NCI-H2196 (cell line): Measurements from ENCODE around the gene GVQW3.
"Not testable (repeated sequence)": the region's sequence is repeated elsewhere in the genome, so short reads cannot be mapped to it uniquely, and the experiment has no call there.

ENCODE experiments used
- DNase-seq: peaks from one replicate; lab custom pipeline; 2025; ENCODE audit not compliant: unreplicated experiment; lab: John Stamatoyannopoulos, UW

The GVQW3 gene

DNA sequence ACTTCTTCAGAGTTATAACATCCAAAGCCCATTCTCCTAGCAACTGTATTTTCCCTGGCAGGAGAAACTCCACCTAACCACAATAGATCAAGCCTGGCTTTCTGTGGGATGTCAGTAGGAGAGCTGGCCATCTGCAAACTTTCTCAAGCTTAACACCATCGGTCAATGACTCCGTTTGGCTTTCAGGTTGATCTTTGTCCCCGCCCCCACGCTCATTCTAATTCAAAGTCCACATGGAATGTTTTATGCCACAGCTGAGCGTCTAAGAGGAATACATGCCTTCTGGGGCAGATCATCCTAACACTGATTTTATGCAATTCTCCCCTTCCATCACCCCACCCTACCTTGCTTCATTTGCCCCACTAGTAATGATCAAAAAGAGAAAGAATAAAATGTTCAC is 4.8 kb downstream of the GVQW3 start:
- no peak for DNase-seq

DNA sequence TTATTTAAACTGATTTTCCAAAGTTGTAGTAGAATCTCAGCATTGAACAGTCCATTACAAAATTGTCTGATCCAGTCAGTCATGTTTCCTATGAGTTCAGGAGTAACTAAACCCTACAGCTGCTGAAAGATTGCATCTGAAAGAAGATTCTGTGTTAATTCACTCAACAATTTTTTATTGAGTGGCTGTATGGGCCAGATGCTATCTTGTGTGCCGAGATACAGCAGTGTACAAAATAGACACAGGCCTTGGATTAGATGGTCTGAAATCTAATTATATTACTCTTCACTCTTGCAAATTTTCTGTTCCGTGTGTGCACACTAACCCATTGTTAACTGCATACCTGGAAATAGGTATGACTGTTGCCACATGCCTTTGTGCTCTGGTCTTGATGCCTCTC is 7.3 kb downstream of the GVQW3 start:
- no peak for DNase-seq

DNA sequence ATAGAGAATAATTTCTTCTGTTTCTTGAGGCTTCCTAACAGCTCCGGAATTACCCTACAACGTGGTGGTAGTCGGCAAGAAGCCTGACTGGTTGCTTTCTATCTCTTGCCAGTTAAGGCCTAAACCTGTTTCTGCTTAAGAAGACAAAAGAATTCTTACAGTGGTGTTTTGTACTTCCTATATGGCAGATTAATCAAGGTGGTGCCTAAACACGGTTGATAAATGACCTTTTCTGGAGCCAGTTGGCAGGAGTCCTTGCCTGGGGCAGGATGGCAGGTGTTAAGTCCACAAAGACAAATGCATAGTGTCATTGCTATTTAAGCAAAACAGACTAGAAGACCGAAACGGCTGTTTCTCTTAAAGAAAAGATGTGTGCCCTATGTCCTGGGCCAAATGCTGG is 9.9 kb downstream of the GVQW3 start:
- peak; percentile 50 for DNase-seq

DNA sequence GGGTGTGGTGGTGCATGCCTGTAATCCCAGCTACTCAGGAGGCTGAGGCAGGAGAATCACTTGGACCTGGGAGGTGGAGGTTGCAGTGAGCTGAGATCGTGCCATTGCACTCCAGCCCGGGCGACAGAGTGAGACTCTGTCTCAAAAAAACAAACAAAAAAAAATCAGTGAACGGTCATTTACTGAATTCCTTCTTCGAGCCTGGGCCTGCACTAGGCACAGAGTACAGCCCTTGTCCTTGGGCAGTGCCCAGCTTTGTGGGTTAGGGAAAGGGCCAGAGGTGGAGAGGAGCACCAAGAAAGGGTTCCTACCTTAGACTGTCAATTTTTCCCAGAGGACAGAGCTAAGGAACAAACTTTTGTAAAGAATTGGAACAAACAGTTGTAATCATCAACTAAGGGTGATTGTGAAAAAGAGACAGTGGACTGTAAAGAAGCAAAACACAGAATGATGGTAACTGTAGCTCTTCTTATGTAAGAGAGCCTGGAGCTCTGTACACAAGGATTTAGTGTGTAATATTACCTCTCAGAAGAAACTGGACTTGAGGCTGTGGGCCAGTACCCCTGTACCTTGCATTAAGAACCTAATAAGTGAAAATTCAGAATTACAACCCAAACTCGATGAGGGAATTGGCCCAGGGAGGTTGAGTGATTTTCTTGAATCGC is 10.8 kb downstream of the GVQW3 start:
- no peak for DNase-seq

DNA sequence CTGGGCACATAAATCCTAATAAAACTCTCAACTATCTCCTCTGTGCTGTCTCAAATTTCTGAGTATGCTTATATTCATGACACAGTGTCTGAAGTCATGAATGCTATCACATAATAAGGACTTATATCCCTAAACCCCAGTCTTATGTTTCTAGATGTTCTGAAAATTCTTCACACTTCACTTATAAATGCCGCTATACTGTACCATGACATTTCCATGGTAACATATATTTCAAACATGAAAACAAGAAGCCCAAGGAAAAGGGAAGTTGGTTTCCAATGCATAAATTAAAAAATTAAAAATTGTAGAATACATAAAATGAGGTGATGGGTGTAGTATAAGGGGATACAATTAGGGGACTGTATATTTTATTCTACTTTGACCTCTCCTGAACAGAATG is 11.7 kb downstream of the GVQW3 start:
- DNase-seq = no peak

DNA sequence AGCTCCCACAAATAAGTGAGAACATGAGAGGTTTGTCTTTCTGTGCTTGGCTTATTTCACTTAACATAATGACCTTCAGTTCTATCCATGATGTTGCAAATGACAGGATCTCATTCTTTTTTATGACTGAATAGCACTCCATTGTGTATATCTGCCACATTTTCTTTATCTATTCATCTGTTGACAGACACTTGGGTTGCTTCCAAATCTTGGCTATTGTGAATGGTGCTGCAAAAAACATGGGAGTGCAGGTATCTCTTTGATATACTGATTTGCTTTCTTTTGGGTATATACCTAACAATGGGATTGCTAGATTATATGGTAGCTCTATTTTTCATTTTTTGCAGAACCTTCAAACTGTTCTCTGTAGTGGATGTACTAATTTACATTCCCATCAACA is 13.3 kb downstream of the GVQW3 start:
- DNase-seq = no peak

DNA sequence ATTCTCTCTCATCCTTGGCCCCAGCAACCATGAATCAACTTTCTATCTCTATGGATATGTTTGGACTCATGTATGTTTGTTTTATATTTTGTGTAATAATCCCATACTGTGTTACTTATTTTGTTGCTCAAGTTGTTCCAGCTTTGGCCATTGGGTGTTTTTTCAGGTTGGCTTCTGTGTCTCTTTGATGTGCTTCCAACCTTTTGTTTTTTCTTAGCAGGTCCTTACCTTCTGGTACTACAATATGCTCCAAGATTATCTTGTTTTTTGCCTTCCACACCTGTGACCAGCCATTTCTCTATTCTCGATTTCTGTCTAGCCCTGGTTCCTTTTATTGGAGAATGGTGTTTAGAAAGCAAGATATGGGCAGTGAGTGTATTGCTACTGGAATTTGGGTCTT is 14.2 kb downstream of the GVQW3 start:
- DNase-seq = no peak

DNA sequence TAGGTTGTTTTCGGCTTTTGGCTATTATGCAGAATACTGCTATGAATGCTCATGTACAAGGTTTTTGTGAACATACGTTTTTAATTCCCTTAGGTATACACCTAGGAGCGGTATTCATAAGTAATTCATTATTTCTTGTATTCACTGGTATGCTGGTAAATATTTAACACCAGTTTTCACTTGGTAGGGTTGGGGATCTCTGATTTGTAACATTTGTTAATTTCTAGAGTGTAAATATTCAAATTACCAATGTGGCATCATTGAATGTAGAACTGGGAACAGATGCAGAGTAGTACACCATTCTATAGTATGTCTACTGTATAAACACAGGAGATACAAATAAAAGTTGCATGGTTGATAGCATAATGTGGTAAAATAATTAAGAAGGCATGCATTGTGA is 16.3 kb downstream of the GVQW3 start:
- no peak for DNase-seq

DNA sequence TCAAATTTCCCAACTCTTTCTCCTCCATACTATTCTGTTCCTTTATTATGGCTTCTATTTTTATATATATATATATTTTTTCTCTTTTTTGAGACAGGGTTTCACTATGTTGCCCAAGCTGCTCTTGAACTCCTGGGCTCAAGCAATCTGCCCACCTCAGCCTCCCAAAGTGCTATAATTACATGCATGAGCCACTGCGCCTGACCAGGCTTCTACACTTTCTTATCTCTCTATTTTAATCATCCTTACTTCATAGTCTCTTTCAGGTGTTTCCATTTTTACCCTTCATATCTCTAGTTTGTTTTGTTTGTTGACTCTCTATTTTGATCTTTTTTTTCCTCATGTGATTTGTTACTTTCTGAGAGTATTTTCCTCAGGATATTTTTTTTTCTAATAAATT is 19.8 kb downstream of the GVQW3 start:
- DNase-seq = no peak

DNA sequence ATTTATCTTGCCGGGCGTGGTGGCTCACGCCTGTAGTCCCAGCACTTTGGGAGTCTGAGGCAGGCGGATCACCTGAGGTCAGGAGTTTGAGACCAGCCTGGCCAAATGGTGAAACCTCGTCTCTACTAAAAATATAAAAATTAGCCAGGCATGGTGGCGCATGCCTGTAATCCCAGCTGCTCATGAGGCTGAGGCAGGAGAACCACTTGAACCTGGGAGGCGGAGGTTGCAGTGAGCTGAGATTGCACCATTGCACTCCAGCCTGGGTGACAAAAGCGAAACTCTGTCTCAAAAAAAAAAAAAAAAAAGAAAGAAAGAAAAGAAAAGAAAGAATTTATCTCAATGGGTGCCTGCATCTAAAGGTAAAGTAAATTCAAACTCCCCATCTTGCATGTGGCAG is 20.4 kb downstream of the GVQW3 start:
- not testable (repeated sequence) for DNase-seq

DNA sequence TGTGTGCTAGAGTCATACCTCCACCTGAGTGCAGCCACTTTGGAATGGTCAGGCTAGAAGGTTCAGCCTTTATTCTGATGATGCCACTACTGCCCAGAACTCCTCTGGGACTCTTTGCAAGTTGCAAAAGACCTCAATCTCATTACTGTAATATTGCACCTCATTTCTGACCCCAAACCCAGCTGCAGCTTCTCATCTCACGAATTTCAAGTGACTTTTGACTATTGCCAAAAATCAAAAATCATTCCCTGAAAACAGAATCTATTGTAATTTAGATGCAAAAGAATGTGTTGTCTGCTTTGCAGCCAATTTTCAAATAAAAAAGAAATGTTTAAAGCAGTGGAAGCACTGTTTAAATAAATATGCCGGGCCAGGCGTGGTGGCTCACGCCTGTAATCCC is 25.2 kb downstream of the GVQW3 start:
- DNase-seq = no peak

DNA sequence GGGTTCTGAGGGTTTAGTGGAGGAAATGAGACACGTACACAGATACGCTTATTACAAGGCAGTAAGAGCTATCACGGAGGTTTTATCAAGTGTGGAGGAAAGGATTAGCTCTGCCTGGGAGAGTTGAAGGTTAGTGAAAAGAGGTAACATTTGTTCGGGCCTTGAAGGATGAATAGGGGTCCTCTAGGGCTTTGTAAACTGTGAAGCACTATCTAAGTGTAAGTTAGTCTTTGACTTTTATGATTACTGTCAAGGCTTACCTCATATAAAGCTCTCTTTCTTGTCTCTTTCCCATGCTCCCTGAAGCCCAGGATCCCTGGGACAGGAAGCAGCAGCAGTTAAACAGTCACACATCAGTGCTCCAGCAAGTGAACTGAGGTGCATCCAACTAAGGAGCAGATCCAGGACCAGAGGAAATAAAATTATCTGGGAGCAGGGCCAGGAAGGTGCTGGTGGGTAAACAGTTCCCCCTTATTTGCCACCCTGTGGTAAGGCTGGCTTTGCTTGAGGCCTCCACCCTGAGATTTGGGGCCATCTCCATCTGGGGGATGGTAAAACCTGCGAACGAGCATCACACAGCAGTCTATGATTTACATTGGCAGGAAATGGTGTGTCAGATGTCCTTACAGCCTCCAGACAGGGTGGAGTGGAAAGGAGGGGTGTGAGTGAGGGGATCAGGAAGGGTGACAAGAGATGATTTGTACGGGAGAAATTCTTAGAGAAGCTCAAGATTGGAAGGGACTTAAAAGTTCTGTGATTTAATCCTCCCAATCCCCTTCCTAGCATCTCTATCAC is 27.2 kb downstream of the GVQW3 start:
- peak; percentile 29 for DNase-seq

DNA sequence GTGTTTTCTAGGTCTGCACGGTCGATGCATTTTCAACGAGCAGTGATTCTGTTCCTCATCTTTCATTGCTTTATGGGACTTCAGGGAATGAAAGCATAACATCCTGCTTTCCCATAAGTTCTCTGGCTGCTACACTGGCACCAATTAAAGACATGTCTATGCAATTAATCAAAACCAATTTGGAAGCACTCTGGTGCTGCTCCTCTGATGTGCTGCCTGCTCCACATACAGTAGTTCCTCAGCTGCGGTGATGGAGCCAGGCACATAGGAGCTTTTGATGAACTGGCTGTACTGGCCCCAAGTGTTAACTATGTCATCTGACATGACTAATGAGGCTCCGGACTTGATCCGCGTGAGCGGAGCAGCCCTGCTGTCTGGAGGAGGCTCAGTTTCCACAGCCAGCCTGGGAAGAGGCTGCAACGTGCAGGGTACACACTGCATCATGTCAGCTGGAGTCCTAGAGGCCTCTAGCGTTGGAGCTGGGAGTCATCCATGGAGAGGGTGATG is 29.8 kb downstream of the GVQW3 start:
- no peak for DNase-seq

DNA sequence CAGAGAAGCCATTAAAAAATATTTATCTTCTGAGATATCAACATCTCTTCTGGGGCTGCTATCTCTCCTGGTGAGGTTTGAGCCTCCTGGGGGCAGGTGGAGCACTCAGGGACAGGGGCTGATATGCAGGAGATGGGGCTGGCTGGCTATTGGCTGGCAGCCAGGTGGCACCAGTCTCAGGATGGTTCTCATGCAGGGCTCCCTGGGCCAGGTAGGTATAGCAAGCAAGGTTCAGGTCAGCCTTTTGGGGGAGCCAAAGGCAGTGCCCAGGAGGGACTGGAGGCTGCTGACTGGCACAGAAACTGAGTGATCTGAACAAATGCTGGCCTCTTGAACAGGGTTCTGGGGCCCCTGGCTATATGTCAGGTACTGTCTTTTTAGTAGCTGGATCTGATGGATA is 34.0 kb downstream of the GVQW3 start:
- DNase-seq = no peak

DNA sequence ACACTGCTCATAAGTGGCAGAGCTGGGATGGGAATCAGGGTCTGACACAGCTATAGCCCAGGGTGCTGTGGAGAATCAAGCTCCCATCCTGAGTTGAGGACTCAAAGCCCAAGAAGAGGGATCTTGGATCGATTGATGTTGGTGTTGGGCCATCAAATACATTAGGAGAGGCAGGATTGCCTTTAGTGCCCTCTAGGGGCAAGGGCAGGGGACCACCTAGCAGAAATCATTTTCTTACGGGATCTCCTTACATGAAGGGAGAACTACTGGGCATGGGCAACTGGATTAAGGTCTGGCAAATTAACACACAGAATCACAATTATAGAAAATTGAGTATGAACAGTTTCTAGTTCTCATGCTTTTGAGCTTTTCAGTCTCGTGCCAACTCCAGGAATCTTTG is 38.8 kb downstream of the GVQW3 start:
- DNase-seq = no peak

DNA sequence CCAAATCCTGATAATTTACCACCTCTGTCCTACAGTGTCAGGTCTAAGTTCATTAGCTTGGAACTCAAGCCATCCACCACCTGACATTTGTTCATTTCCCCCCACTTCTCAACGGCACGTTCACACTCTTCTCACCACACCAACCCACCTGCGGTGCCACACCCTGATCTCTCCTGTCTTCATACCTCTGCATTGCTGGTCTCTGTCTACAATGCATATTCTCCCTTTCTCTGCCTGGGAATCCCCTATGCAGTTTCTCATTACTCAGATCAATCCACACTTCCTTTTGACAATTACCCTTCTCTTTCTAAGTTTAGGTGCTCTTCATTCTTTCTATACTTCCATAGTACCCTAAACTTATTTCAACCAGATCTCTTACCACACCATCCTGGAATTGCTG is 43.3 kb downstream of the GVQW3 start:
- DNase-seq = no peak

DNA sequence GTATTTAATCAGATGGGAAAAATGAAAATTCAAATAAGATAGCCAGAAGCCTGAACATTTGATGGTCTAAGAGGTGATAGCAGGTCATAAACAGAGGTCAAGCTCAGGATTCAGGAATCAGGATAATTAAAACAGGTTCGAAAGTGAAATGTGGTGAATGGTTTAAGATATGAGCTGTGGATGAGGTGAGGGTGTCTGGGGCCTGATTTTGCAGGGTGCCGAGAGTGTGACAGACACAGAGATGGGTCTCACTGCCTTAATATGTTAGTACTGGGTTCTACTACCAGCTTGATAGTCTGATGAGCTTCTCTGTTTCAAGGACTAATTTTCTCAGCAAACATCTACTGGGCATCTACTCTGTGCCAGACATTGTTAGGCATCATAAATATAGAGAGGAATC is 43.8 kb downstream of the GVQW3 start:
- no peak for DNase-seq

DNA sequence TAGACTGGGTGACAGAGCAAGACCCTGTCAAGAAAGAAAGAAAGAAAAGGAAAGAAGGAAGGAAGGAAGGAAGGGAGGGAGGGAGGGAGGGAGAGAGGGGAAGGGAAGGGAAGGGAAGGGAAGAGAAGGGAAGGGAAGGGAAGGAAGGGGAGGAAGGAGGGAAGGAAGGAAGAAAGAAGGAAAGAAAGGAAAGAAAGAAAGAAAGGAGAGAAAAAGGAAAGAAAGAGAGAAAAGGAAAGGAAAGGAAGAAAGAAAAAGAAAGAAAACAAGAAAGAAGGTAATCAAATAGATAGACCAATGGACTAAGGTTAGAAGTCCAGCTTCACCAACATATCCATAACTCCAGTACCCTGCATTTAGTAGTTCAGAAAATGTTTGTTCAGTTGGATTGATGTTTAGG is 45.5 kb downstream of the GVQW3 start:
- DNase-seq = no peak

DNA sequence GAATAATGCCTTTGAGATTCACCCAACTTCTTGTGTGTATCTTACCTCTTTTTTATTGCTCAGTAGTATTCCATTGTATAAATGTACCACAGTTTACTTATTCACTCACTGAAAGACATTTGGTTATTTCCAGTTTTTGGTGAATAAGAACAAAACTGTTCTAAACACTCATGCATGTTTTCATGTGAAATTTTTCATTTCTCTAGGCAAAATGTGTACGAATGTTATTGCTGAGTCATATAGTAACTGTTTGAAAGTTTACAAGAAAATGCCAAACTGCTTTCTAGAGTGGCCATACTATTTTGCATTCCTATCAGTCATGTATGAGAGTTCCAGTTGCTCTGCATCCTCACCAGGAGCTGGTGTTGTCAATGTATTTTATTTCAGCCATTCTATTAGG is 54.9 kb downstream of the GVQW3 start:
- no peak for DNase-seq

DNA sequence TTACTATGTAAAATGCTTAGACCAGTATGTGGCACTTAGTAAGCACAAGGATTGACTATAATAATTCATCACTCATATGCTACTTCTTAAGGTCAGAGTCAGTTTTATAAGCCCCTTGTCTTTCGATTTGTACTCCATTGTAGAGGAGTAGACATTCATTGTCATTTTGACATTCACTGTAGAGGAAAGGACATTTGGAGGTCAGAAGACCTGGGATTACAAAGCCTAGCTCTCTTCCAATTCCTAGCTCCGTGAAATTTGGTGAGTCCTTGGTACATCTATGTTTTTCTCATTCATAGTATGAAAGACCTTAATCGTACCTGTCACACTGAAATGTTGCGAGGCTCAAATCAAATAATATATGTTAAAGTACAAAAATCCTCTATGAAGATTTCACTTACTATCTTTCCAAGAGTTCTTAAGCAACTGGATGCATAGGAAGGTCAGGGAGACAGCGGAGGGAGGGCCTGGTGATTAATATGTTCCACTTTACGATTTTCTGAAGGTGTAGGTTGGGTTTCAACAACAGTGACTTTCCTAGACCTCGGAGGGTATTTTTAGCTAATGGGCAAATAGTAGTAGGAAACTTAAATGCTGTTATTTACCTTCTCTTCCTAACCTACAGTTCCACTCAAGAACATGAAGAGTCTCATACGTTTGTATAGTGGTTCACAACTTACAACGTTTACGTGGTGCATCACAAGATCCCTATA is 62.3 kb downstream of the GVQW3 start:
- no peak for DNase-seq

DNA sequence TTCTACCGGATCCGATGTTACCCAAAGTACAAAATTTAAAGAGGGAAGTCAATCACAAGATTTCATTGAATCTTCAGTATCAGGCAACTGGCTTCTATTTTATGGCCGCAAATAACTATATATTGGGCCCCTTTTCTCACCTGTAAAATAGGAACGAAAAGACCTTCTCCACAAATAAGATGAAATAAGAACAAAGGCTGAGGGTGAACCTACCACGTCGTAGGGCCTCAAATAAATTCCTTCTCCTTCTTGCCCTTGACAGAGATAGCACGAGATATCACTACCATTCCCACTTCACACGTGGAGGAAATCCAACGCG is 62.9 kb downstream of the GVQW3 start:
- DNase-seq = no peak
